SU-DHL-6 (cell line): ENCODE results near the gene ANXA10.
"Not testable (repeated sequence)": the region's sequence is repeated elsewhere in the genome, so short reads cannot be mapped to it uniquely, and the experiment has no call there.

Experiments
- H2AFZ ChIP-seq: fragments of 200-600 bp; sonication (generic); 2 replicates; pipeline ENCODE4 v1.6.1; 2014; ENCODE audit warnings: low read depth, mild to moderate bottlenecking, moderate library complexity, mixed read lengths, antibody characterized with exemption, low read length; ENCODE audit not compliant: severe bottlenecking
- H3F3A ChIP-seq: fragments of 200-600 bp; shearing (Covaris generic); 2 replicates; pipeline ENCODE4 v1.6.0; 2016; ENCODE audit warnings: antibody characterized with exemption, mild to moderate bottlenecking; ENCODE audit not compliant: insufficient read depth
- H3K27ac ChIP-seq: fragments of 200-600 bp; sonication (generic); 2 replicates; pipeline ENCODE4 v1.5.1; 2016; ENCODE audit warnings: low read depth, mild to moderate bottlenecking, low read length, moderate library complexity, mixed read lengths
- H3K27me3 ChIP-seq: fragments of 200-600 bp; sonication (generic), shearing (Covaris generic); 2 replicates; pipeline ENCODE4 v1.6.0; 2014; ENCODE audit warnings: mild to moderate bottlenecking, low read length
- H3K36me3 ChIP-seq: fragments of 200-600 bp; sonication (generic); 2 replicates; pipeline ENCODE4 v1.6.1; 2014; ENCODE audit warnings: mild to moderate bottlenecking, low read length, mixed read lengths
- H3K4me2 ChIP-seq: fragments of 300-600, 200-600 bp; shearing (Covaris generic), sonication (generic); 2 replicates; pipeline ENCODE4 v1.6.0; 2014; ENCODE audit warnings: low read length, low read depth, mild to moderate bottlenecking; ENCODE audit not compliant: poor library complexity, severe bottlenecking
- H3K4me3 ChIP-seq: fragments of 200-600 bp; sonication (generic); 2 replicates; pipeline ENCODE4 v1.5.1; 2014; ENCODE audit warnings: antibody characterized with exemption, low read length, mild to moderate bottlenecking, mixed read lengths; ENCODE audit not compliant: insufficient read depth, poor library complexity, severe bottlenecking
- H3K79me2 ChIP-seq: fragments of 200-600 bp; sonication (generic); 2 replicates; pipeline ENCODE4 v1.6.1; 2014; ENCODE audit warnings: mild to moderate bottlenecking, low read length, moderate library complexity; ENCODE audit not compliant: insufficient read depth
- H3K9ac ChIP-seq: fragments of 200-600 bp; sonication (generic); 2 replicates; pipeline ENCODE4 v1.7.0; 2014; ENCODE audit warnings: mild to moderate bottlenecking, low read length
- H3K9me2 ChIP-seq: fragments of 200-600 bp; sonication (generic); replicated peaks from 2 replicates; pipeline ENCODE4 v1.6.1; 2014; ENCODE audit warnings: low read length; ENCODE audit not compliant: insufficient read depth
- H3K9me3 ChIP-seq: fragments of 200-600 bp; sonication (generic); 2 replicates; pipeline ENCODE4 v1.6.1; 2014; ENCODE audit warnings: low read length, mixed read lengths; ENCODE audit not compliant: insufficient read depth
- H4K20me1 ChIP-seq: fragments of 200-600 bp; sonication (generic); 2 replicates; pipeline ENCODE4 v1.6.1; 2014; ENCODE audit warnings: low read depth, mild to moderate bottlenecking, antibody characterized with exemption, low read length, moderate library complexity, mixed read lengths
- CTCF ChIP-seq: fragments of 200-600 bp; sonication (generic); IDR thresholded peaks from one replicate; pipeline ENCODE4 v1.5.1; 2017; ENCODE audit warnings: antibody characterized with exemption, mild to moderate bottlenecking, low read length, moderate library complexity; ENCODE audit not compliant: insufficient read depth, poor library complexity, severe bottlenecking
- EZH2phosphoT487 ChIP-seq: fragments of 200-600 bp; sonication (generic), shearing (Covaris generic); conservative IDR thresholded peaks from 2 replicates; pipeline ENCODE4 v1.6.1; 2018; ENCODE audit warnings: mild to moderate bottlenecking, antibody characterized with exemption, low read length, moderate library complexity, mixed read lengths

The ANXA10 gene

GRCh38 chr4:168203233-168203911 lies 111.0 kb downstream of the ANXA10 start:
- Histone ChIP-seq H3K4me2 (no peak overlapping the region), H3K27ac (no peak overlapping the region), H3F3A (no peaks in the 10 kb centered on the region), H3K9me3 (peaks cover 17% of the 10 kb centered on the region; the same call in 1 of the 2 replicates), H3K36me3 (no peaks in the 10 kb centered on the region), H2AFZ (no peak overlapping the region), H3K4me3 (no peak overlapping the region), H4K20me1 (no peaks in the 10 kb centered on the region), H3K9me2 (no peaks in the 10 kb centered on the region), H3K9ac (no peak overlapping the region), H3K27me3 (no peaks in the 10 kb centered on the region), H3K79me2 (no peaks in the 10 kb centered on the region)
- TF ChIP-seq EZH2phosphoT487 (no peak), CTCF (no peak)

GRCh38 chr4:168208957-168209614 lies 116.7 kb downstream of the ANXA10 start:
- H3K9ac ChIP-seq = no peak overlapping the region
- H3K27ac ChIP-seq = no peak overlapping the region
- H3K36me3 ChIP-seq = no peaks in the 10 kb centered on the region
- no peaks in the 10 kb centered on the region for H4K20me1 ChIP-seq
- no peaks in the 10 kb centered on the region for H3K9me2 ChIP-seq
- H3K9me3 ChIP-seq = no peaks in the 10 kb centered on the region
- no peak overlapping the region for H3K4me2 ChIP-seq
- no peaks in the 10 kb centered on the region for H3K79me2 ChIP-seq
- no peak overlapping the region for H3K4me3 ChIP-seq
- TF ChIP-seq EZH2phosphoT487 (no peak), CTCF (no peak)
- no peak overlapping the region for H2AFZ ChIP-seq
- no peaks in the 10 kb centered on the region for H3K27me3 ChIP-seq
- H3F3A ChIP-seq = no peaks in the 10 kb centered on the region

GRCh38 chr4:168212656-168213055 lies 120.3 kb downstream of the ANXA10 start:
- no peak overlapping the region for H3K4me2 ChIP-seq
- H3F3A ChIP-seq = no peaks in the 10 kb centered on the region
- no peaks in the 10 kb centered on the region for H3K79me2 ChIP-seq
- H3K4me3 ChIP-seq = no peak overlapping the region
- no peaks in the 10 kb centered on the region for H3K9me3 ChIP-seq
- no peaks in the 10 kb centered on the region for H3K36me3 ChIP-seq
- no peaks in the 10 kb centered on the region for H4K20me1 ChIP-seq
- no peaks in the 10 kb centered on the region for H3K27me3 ChIP-seq
- H3K9me2 ChIP-seq = no peaks in the 10 kb centered on the region
- H3K27ac ChIP-seq = no peak overlapping the region
- TF ChIP-seq EZH2phosphoT487 (no peak), CTCF (no peak)
- no peak overlapping the region for H2AFZ ChIP-seq
- no peak overlapping the region for H3K9ac ChIP-seq

GRCh38 chr4:168213511-168213910 lies 121.2 kb downstream of the ANXA10 start:
- not testable (repeated sequence) for H3K4me3 ChIP-seq, H3K4me2 ChIP-seq, H3K27ac ChIP-seq, H4K20me1 ChIP-seq, H3K9ac ChIP-seq, H3F3A ChIP-seq, H2AFZ ChIP-seq, H3K79me2 ChIP-seq, H3K27me3 ChIP-seq, H3K9me3 ChIP-seq, H3K9me2 ChIP-seq, H3K36me3 ChIP-seq
